ENCODE data around the gene MYBBP1A.
"Not testable (repeated sequence)": the region's sequence is repeated elsewhere in the genome, so short reads cannot be mapped to it uniquely, and the experiment has no call there.

MYBBP1A gene

GRCh38 chr17:4554997-4555799 is at the start of gene MYBBP1A:
Gene MYBBP1A (minus strand): TSS chr17:4555384. CDS start chr17:4555324, 60 bp downstream.
- peak; percentile 87 to 95 (median 92) for DNase-seq

- not testable (repeated sequence) for DNase-seq
Measured at GRCh38 chr17:4604736-4605135, 49.6 kb upstream of the MYBBP1A start.

- DNase-seq = no peak
Measured at GRCh38 chr17:4604111-4604644, 49.0 kb upstream of the MYBBP1A start.

GRCh38 chr17:4602041-4602440 is 46.9 kb upstream of the MYBBP1A start:
- no peak for DNase-seq

GRCh38 chr17:4601326-4601725 is 46.1 kb upstream of the MYBBP1A start:
- DNase-seq = no peak

GRCh38 chr17:4600563-4600962 is 45.4 kb upstream of the MYBBP1A start:
- no peak for DNase-seq

GRCh38 chr17:4599505-4600281 is 44.5 kb upstream of the MYBBP1A start:
- DNase-seq = no peak

GRCh38 chr17:4598776-4599504 is 43.8 kb upstream of the MYBBP1A start:
- DNase-seq = no peak

- no peak for DNase-seq
Measured at GRCh38 chr17:4597975-4598374, 42.8 kb upstream of the MYBBP1A start.

- no peak for DNase-seq
Measured at GRCh38 chr17:4596636-4597380, 41.6 kb upstream of the MYBBP1A start.

- DNase-seq = not testable (repeated sequence)
Measured at GRCh38 chr17:4595685-4596342, 40.6 kb upstream of the MYBBP1A start.

- peak in 2 of 6 experiments; percentile 7 to 9 for DNase-seq
Measured at GRCh38 chr17:4594931-4595684, 39.9 kb upstream of the MYBBP1A start.

GRCh38 chr17:4594406-4594805 is 39.2 kb upstream of the MYBBP1A start:
- DNase-seq = no peak

GRCh38 chr17:4593021-4593421 is 37.8 kb upstream of the MYBBP1A start:
- no peak for DNase-seq

GRCh38 chr17:4592240-4593005 is 37.2 kb upstream of the MYBBP1A start:
- DNase-seq = no peak

- DNase-seq = no peak
Measured at GRCh38 chr17:4591529-4591928, 36.3 kb upstream of the MYBBP1A start.

GRCh38 chr17:4590981-4591453 is 35.8 kb upstream of the MYBBP1A start:
- no peak for DNase-seq

- not testable (repeated sequence) for DNase-seq
Measured at GRCh38 chr17:4590042-4590441, 34.9 kb upstream of the MYBBP1A start.

- DNase-seq = no peak
Measured at GRCh38 chr17:4588898-4589625, 33.9 kb upstream of the MYBBP1A start.
